CD14-positive monocyte (primary cell): ENCODE measurements around the gene EGR1. TPM values are rescaled to one million over a fixed set of nuclear protein-coding genes. Genes with fewer than 3 reads are reported as not detected.

ENCODE experiments used
- DNase-seq, 3 donors: peaks; one replicate each; pipeline ENCODE4 v3.0.0-alpha.2; 2011 to 2022
- H2AFZ ChIP-seq: 2 replicates; pipeline ENCODE4 v1.6.0; 2012; ENCODE audit warnings: mild to moderate bottlenecking, low read depth, low read length, inconsistent platforms; ENCODE audit not compliant: insufficient read depth, poor library complexity, severe bottlenecking
- H3K27ac ChIP-seq, 2 donors: 1 replicate in 1 of 2; 2 replicates in 1 of 2; pipeline ENCODE4 v1.5.1; 2012 to 2013; ENCODE audit warnings: low read length in 2 of 2, control low read depth in 1 of 2, inconsistent platforms in 1 of 2, low read depth in 1 of 2, mild to moderate bottlenecking in 1 of 2
- H3K27me3 ChIP-seq, 2 donors: one replicate each; pipeline versions ENCODE4 v1.6.0 to v1.6.1; 2011 to 2013; ENCODE audit warnings: low read length in 2 of 2; ENCODE audit not compliant: control insufficient read depth in 2 of 2, insufficient read depth in 2 of 2
- H3K36me3 ChIP-seq, 2 donors: replicated peaks in 1 of 2; 1 replicate in 1 of 2; 2 replicates in 1 of 2; pipeline versions ENCODE4 v1.5.1 to v1.6.1; 2012 to 2013; ENCODE audit warnings: low read length in 2 of 2, control low read depth in 1 of 2, inconsistent platforms in 1 of 2, mild to moderate bottlenecking in 1 of 2; ENCODE audit not compliant: insufficient read depth in 2 of 2, control insufficient read depth in 1 of 2
- H3K4me1 ChIP-seq, 2 donors: 1 replicate in 1 of 2; 2 replicates in 1 of 2; pipeline versions ENCODE4 v1.5.1 to v1.6.1; 2012 to 2013; ENCODE audit warnings: low read length in 2 of 2, control low read depth in 1 of 2, inconsistent platforms in 1 of 2, mild to moderate bottlenecking in 1 of 2, moderate library complexity in 1 of 2; ENCODE audit not compliant: insufficient read depth in 2 of 2, control insufficient read depth in 1 of 2
- H3K4me2 ChIP-seq: replicated peaks from 2 replicates; pipeline ENCODE3; 2012; ENCODE audit warnings: low read length, moderate library complexity, mild to moderate bottlenecking; ENCODE audit not compliant: poor library complexity, severe bottlenecking; ENCODE audit errors: extremely low read depth
- H3K4me3 ChIP-seq, 3 experiments: fragments of 200-600 bp in 1 of 3; sonication (generic) in 1 of 3; replicated peaks in 1 of 3; 1 replicate in 2 of 3; 2 replicates in 1 of 3; pipeline ENCODE4 v1.5.1; 2011 to 2013; ENCODE audit warnings: low read length in 3 of 3, mild to moderate bottlenecking in 3 of 3, control low read depth in 2 of 3, low read depth in 2 of 3, inconsistent platforms in 1 of 3, moderate library complexity in 1 of 3
- H3K79me2 ChIP-seq: 2 replicates; pipeline ENCODE4 v1.6.0; 2012; ENCODE audit warnings: mild to moderate bottlenecking, control low read depth, inconsistent platforms, low read length, moderate library complexity; ENCODE audit not compliant: insufficient read depth
- H3K9ac ChIP-seq: 2 replicates; pipeline ENCODE4 v1.6.0; 2017; ENCODE audit warnings: low read length, mild to moderate bottlenecking; ENCODE audit not compliant: insufficient read depth, poor library complexity, severe bottlenecking
- H3K9me3 ChIP-seq, 2 donors: replicated peaks in 1 of 2; 1 replicate in 1 of 2; 2 replicates in 1 of 2; pipeline versions ENCODE4 v1.5.1 to v1.6.1; 2012 to 2013; ENCODE audit warnings: low read length in 2 of 2, control low read depth in 1 of 2; ENCODE audit not compliant: control insufficient read depth in 1 of 2, insufficient read depth in 1 of 2
- H4K20me1 ChIP-seq: 2 replicates; pipeline ENCODE4 v1.6.0; 2012; ENCODE audit warnings: mild to moderate bottlenecking, low read length, control low read depth, moderate library complexity; ENCODE audit not compliant: insufficient read depth
- H3K27ac Mint-ChIP-seq, 7 donors: one replicate each; pipeline ENCODE4 v1.8.0; 2020; ENCODE audit warnings: mild to moderate bottlenecking in 7 of 7, mixed read lengths in 7 of 7, moderate library complexity in 6 of 7, inconsistent platforms in 2 of 7
- H3K27me3 Mint-ChIP-seq, 3 donors: one replicate each; pipeline ENCODE4 v1.8.0; 2021 to 2022; ENCODE audit warnings: low read depth in 3 of 3, mild to moderate bottlenecking in 3 of 3, mixed read lengths in 3 of 3, moderate library complexity in 3 of 3, inconsistent platforms in 1 of 3
- H3K36me3 Mint-ChIP-seq, 2 donors: one replicate each; pipeline ENCODE4 v1.8.0; 2020; ENCODE audit warnings: mixed read lengths in 2 of 2, inconsistent platforms in 1 of 2, mild to moderate bottlenecking in 1 of 2
- H3K4me1 Mint-ChIP-seq: one replicate; pipeline ENCODE4 v1.8.0; 2020; ENCODE audit warnings: mild to moderate bottlenecking, mixed read lengths
- H3K4me3 Mint-ChIP-seq, 2 donors: one replicate each; pipeline ENCODE4 v1.8.0; 2020; ENCODE audit warnings: mild to moderate bottlenecking in 2 of 2, mixed read lengths in 2 of 2, moderate library complexity in 1 of 2
- H3K9me3 Mint-ChIP-seq, 7 donors: one replicate each; pipeline ENCODE4 v1.8.0; 2020 to 2022; ENCODE audit warnings: mixed read lengths in 7 of 7, mild to moderate bottlenecking in 6 of 7, moderate library complexity in 6 of 7, inconsistent platforms in 2 of 7
- CTCF ChIP-seq: fragments of 200-600 bp; IDR thresholded peaks from one replicate; pipeline ENCODE4 v1.8.0; 2022; ENCODE audit warnings: antibody characterized with exemption, mild to moderate bottlenecking
- WGBS: methylation state at CpG from one replicate; pipeline ENCODE4 v1.1.5; 2013; ENCODE audit warnings: missing lambda C conversion rate; ENCODE audit not compliant: insufficient coverage; 5-methylcytosine and 5-hydroxymethylcytosine counted together
- intact Hi-C, 2 donors: fragments of 100-400 bp; cut with micrococcal nuclease; formaldehyde crosslinking; loops; one replicate each; pipeline versions ENCODE4 v1.15.0 to v1.15.1; 2023
- polyA plus RNA-seq, 3 donors: library from polyadenylated mRNA; depleted of rRNA in 1 of 3; unstranded in 2 of 3; stranded (reverse) in 1 of 3; fragments of 300-500 nt in 2 of 3; fragments of >200 nt in 1 of 3; fragmentation: Illumina TruSeq in 2 of 3; gene quantifications; 1 replicate in 2 of 3; 2 replicates in 1 of 3; pipeline ENCODE4 v1.2.3, GENCODE V29; 2012 to 2021

EGR1 gene
- polyA plus RNA-seq, 3 donors = 8.4 to 105 (median 16.9) TPM

DNA sequence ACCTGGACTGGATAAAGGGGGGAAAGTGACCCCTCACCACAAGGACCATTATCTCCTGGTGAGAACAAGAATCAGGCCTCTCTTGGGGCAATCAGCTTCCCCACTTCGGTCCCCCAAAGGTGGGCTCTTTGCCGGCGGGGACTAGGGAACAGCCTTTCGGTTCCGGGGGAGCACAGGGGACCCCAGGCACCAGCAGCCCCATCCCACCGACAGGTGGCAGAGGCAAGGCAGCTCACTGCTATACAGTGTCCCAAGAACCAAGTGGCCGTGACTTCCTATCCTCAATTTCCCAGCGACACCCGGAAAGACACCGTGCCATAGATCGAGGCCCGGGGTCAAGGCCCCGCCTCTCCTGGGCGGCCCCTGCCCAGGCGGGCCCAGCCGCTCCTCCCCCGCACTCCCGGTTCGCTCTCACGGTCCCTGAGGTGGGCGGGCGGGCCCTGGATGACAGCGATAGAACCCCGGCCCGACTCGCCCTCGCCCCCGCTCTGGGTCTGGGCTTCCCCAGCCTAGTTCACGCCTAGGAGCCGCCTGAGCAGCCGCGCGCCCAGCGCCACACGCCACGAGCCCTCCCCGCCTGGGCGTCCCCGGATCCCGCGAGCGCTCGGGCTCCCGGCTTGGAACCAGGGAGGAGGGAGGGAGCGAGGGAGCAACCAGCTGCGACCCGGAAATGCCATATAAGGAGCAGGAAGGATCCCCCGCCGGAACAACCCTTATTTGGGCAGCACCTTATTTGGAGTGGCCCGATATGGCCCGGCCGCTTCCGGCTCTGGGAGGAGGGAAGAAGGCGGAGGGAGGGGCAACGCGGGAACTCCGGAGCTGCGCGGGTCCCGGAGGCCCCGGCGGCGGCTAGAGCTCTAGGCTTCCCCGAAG, 655 bp upstream of the EGR1 start:
- peaks cover 3 to 21% of the 10 kb centered on the region in 2 donors for H3K27me3 ChIP-seq
- DNase-seq = peak; percentile 97 to 99 (median 98)
- H3K4me2 ChIP-seq = peak overlapping the region; percentile 94
- peak; percentile 80 for TF ChIP-seq CTCF
- peak overlapping the region; percentile 97 for H2AFZ ChIP-seq
- intact Hi-C loops = loop anchor here (2.0 to 10.0 kb wide), 3 partner anchors 28 to 80 kb away; partner anchors contain the start of gene ETF1 (in 2 of the 2)
- Mint-ChIP-seq H3K36me3 (peaks cover 18 to 23% of the 10 kb centered on the region in 2 donors), H3K27me3 (peaks cover 20 to 29% (median 27%) of the 10 kb centered on the region in 3 donors), H3K27ac (peak overlapping the region; percentile 89 to 97 (median 93)), H3K4me1 (peaks cover 33% of the 10 kb centered on the region), H3K9me3 (peaks cover 0 to 15% (median 5%) of the 10 kb centered on the region in 7 donors), H3K4me3 (peak overlapping the region; percentile 85 to 92)
- H3K36me3 ChIP-seq = no peaks in the 10 kb centered on the region
- H3K9me3 ChIP-seq = no peaks in the 10 kb centered on the region
- peak overlapping the region; percentile 91 to 96 for H3K27ac ChIP-seq
- H3K4me3 ChIP-seq = peak overlapping the region; percentile 76 to 87 (median 78)
- H3K79me2 ChIP-seq = no peaks in the 10 kb centered on the region
- H4K20me1 ChIP-seq = peaks cover 23% of the 10 kb centered on the region
- H3K4me1 ChIP-seq = peaks cover 37 to 49% of the 10 kb centered on the region in 2 donors
- under 1% methylated on average over 63 of the region's 64 CpGs for WGBS
- peak overlapping the region; percentile 77 for H3K9ac ChIP-seq

DNA sequence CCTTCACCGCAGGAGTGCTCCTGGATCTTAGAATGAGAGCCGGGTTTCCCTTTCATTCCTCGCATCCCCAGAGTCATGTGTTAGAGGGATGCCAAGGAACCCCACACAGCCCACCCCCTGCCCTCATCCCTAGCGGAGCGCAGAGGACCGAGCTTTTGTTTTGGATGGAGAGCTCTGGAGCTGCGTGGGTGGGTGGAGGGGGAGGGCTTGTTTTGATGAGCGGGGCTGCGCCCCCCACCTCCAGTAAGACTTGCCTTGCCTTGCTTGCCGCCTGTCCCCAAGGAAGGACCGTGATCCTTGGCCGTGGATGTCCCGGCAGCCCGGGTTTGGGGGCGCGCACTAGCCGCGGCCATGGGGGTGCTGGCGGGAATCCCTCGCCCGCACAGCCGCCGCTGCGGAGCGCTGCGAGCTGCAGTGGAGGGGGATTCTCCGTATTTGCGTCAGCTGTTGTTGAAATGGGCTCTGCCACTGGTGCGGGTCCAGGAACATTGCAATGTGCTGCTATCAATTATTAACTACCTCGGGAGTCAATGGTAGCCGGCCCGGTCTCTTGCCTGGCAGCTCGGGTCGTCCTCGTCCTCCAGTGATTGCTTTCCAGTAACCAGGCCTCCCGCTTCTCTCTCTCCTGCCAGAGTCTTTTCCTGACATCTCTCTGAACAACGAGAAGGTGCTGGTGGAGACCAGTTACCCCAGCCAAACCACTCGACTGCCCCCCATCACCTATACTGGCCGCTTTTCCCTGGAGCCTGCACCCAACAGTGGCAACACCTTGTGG, 1.0 kb downstream of the EGR1 start:
- peaks cover 20 to 29% (median 27%) of the 10 kb centered on the region in 3 donors for H3K27me3 Mint-ChIP-seq

More for the DNA sequence above, 1.0 kb downstream of the EGR1 start:
- Mint-ChIP-seq H3K27ac (peak overlapping the region in 2 of 7 donors; percentile 71 to 75), H3K4me1 (peaks cover 31% of the 10 kb centered on the region), H3K4me3 (peak overlapping the region; percentile 85 to 92), H3K36me3 (peaks cover 18 to 23% of the 10 kb centered on the region in 2 donors), H3K9me3 (peaks cover 0 to 15% (median 5%) of the 10 kb centered on the region in 7 donors)
- no peaks in the 10 kb centered on the region for H3K9me3 ChIP-seq
- WGBS = 36% methylated on average over 30 of the region's 39 CpGs
- peak in 1 of 3 donors; percentile 42 for DNase-seq
- peak overlapping the region; percentile 77 for H3K9ac ChIP-seq
- peaks cover 36 to 47% of the 10 kb centered on the region in 2 donors for H3K4me1 ChIP-seq
- H3K4me3 ChIP-seq = peak overlapping the region; percentile 76 to 87 (median 78)
- TF ChIP-seq CTCF = no peak
- intact Hi-C loops = loop anchor here in 1 of 2 donors (10.0 kb wide), 1 partner anchor 78 kb away; the partner anchor contains the start of gene ETF1
- peaks cover 23% of the 10 kb centered on the region for H4K20me1 ChIP-seq
- H3K27ac ChIP-seq = no peak overlapping the region
- no peaks in the 10 kb centered on the region for H3K79me2 ChIP-seq
- no peaks in the 10 kb centered on the region for H3K36me3 ChIP-seq
- H2AFZ ChIP-seq = peak overlapping the region; percentile 97
- peaks cover 3 to 21% of the 10 kb centered on the region in 2 donors for H3K27me3 ChIP-seq
- H3K4me2 ChIP-seq = peak overlapping the region; percentile 94
